NOMO-1 (cell line): ENCODE measurements around the gene DAGLA.

Experiments used
- DNase-seq, 2 experiments: peaks; one replicate each; lab custom pipeline; 2025; ENCODE audit not compliant: unreplicated experiment in 2 of 2; lab: John Stamatoyannopoulos, UW

Gene DAGLA

GRCh38 chr11:61793083-61793828 is 113.1 kb downstream of the DAGLA start:
- peak in 1 of 2 experiments; percentile 29 for DNase-seq

- no peak for DNase-seq
Measured at GRCh38 chr11:61793829-61794204, 113.6 kb downstream of the DAGLA start.

GRCh38 chr11:61794579-61794978 is 114.4 kb downstream of the DAGLA start:
- DNase-seq = no peak

- DNase-seq = no peak
Measured at GRCh38 chr11:61795459-61795858, 115.3 kb downstream of the DAGLA start.

GRCh38 chr11:61795876-61796526 is 115.8 kb downstream of the DAGLA start:
- DNase-seq = no peak
